ENCODE results near the gene KRTAP13-1. TPM values are rescaled to one million over a fixed set of nuclear protein-coding genes. Genes with fewer than 3 reads are reported as not detected.

Gene KRTAP13-1
- total RNA-seq, 1 donor from 2014 or later, result not detected

DNA sequence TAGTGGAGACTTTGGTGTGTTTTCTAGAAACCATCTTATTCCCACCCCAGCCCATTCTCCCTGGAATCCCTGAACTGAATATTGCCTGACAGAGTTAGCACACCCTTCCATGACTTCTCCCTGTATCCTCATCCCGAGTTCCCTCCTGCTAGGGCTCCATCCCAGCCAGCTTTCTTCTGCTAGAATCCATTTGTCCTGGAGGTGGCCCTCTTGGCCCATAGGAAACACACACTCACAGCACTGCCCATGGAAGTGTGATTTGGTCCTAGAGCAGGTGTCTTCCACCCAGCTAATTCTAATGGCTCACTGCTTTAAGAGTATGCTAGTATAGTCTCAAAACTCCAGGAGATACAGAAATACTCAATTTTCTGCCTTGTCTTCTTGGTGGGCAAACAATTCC lies 48.4 kb downstream of the KRTAP13-1 start:
- H3K4me3 ChIP-seq (ENCODE audit: low read depth, low read length), result no peak overlapping the region
- no peak for DNase-seq (ENCODE audit: low read depth)
- no peak for TF ChIP-seq CTCF (conservative IDR thresholded peaks at IDR 0.05; ENCODE audit: low read depth, low read length)

Other genes with a start within 250 kb of the KRTAP13-1 start
- not detected in 2 replicates for gene CLDN17, start 229.2 kb upstream of the KRTAP13-1 start, total RNA-seq
- not detected in 2 replicates for gene CLDN8, start 179.9 kb upstream of the KRTAP13-1 start, total RNA-seq
- not detected in 2 replicates for gene KRTAP24-1, start 113.1 kb upstream of the KRTAP13-1 start, total RNA-seq
- not detected in 2 replicates for gene KRTAP25-1, start 106.5 kb upstream of the KRTAP13-1 start, total RNA-seq
- not detected in 2 replicates for gene KRTAP26-1, start 75.7 kb upstream of the KRTAP13-1 start, total RNA-seq
- not detected in 2 replicates for gene KRTAP27-1, start 58.3 kb upstream of the KRTAP13-1 start, total RNA-seq
- not detected in 2 replicates for gene KRTAP23-1, start 47.4 kb upstream of the KRTAP13-1 start, total RNA-seq
- gene KRTAP13-2, start 23.8 kb upstream of the KRTAP13-1 start, total RNA-seq, result not detected in 2 replicates
- not detected in 2 replicates for gene KRTAP13-3, start 29.9 kb downstream of the KRTAP13-1 start, total RNA-seq
- not detected in 2 replicates for gene KRTAP13-4, start 34.2 kb downstream of the KRTAP13-1 start, total RNA-seq
- gene KRTAP15-1, start 44.2 kb downstream of the KRTAP13-1 start, total RNA-seq, result not detected in 2 replicates
- gene KRTAP19-1, start 84.3 kb downstream of the KRTAP13-1 start, total RNA-seq, result not detected in 2 replicates
- gene KRTAP19-2, start 91.4 kb downstream of the KRTAP13-1 start, total RNA-seq, result not detected in 2 replicates
- gene KRTAP19-3, start 96.0 kb downstream of the KRTAP13-1 start, total RNA-seq, result not detected in 2 replicates
- not detected in 2 replicates for gene KRTAP19-4, start 101.1 kb downstream of the KRTAP13-1 start, total RNA-seq
- not detected in 2 replicates for gene KRTAP19-5, start 106.1 kb downstream of the KRTAP13-1 start, total RNA-seq
- gene KRTAP19-6, start 145.8 kb downstream of the KRTAP13-1 start, total RNA-seq, result not detected in 2 replicates
- gene KRTAP19-7, start 165.3 kb downstream of the KRTAP13-1 start, total RNA-seq, result not detected in 2 replicates
- gene KRTAP22-2, start 194.4 kb downstream of the KRTAP13-1 start, total RNA-seq, result not detected in 2 replicates
- not detected in 2 replicates for gene KRTAP6-3, start 196.4 kb downstream of the KRTAP13-1 start, total RNA-seq
- not detected in 2 replicates for gene KRTAP6-2, start 202.9 kb downstream of the KRTAP13-1 start, total RNA-seq
- not detected in 2 replicates for gene KRTAP22-1, start 205.1 kb downstream of the KRTAP13-1 start, total RNA-seq
- gene KRTAP6-1, start 217.9 kb downstream of the KRTAP13-1 start, total RNA-seq, result not detected in 2 replicates
- not detected in 2 replicates for gene KRTAP20-1, start 220.4 kb downstream of the KRTAP13-1 start, total RNA-seq
- not detected in 2 replicates for gene KRTAP20-4, start 224.6 kb downstream of the KRTAP13-1 start, total RNA-seq
- gene KRTAP20-2, start 239.2 kb downstream of the KRTAP13-1 start, total RNA-seq, result not detected in 2 replicates
- gene KRTAP20-3, start 246.8 kb downstream of the KRTAP13-1 start, total RNA-seq, result not detected in 2 replicates

Data from epithelial cell of proximal tubule (primary cell).